Loucy (cell line): ENCODE results near the gene ROR1.

Experiments
- EZH2phosphoT487 ChIP-seq: fragments of 200-600 bp; IDR thresholded peaks from 2 replicates; pipeline ENCODE4 v1.6.1; 2018; ENCODE audit warnings: antibody characterized with exemption, mild to moderate bottlenecking, moderate library complexity, borderline replicate concordance
- TF ChIP-seq, protein P1 (sequence below): fragments of 200-600 bp; sonication (generic); conservative IDR thresholded peaks from 2 replicates; pipeline ENCODE4 v1.5.1; 2014; ENCODE audit warnings: mild to moderate bottlenecking, antibody characterized with exemption, low read length

DNA sequence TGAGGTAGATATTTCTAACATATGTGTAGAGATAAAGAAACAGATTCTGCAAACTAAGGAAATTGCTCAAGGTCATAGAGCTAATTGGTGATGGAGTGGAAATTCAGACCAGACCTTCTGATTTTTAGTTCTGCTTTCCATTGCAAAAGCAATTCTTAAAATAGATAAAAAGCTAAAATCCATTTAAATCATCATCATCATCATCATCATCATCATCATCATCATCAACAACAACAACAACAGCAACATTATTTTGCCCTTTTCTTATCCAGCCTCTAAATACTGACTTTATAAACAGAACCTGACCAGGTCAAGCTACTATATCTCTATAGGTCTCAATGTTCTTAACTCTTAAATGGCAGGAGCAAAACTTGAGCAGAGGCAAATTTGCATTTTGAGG lies 14.0 kb upstream of the ROR1 start:
- TF ChIP-seq, protein P1, sequence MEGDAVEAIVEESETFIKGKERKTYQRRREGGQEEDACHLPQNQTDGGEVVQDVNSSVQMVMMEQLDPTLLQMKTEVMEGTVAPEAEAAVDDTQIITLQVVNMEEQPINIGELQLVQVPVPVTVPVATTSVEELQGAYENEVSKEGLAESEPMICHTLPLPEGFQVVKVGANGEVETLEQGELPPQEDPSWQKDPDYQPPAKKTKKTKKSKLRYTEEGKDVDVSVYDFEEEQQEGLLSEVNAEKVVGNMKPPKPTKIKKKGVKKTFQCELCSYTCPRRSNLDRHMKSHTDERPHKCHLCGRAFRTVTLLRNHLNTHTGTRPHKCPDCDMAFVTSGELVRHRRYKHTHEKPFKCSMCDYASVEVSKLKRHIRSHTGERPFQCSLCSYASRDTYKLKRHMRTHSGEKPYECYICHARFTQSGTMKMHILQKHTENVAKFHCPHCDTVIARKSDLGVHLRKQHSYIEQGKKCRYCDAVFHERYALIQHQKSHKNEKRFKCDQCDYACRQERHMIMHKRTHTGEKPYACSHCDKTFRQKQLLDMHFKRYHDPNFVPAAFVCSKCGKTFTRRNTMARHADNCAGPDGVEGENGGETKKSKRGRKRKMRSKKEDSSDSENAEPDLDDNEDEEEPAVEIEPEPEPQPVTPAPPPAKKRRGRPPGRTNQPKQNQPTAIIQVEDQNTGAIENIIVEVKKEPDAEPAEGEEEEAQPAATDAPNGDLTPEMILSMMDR, result no peak
- no peak for TF ChIP-seq EZH2phosphoT487
